HG03025 (cell line): ENCODE measurements around the gene PARG.
"Not testable (repeated sequence)": the region's sequence is repeated elsewhere in the genome, so short reads cannot be mapped to it uniquely, and the experiment has no call there.

Experiments used
- ATAC-seq: cut with Tn5 transposase; IDR thresholded peaks from one replicate; pipeline ENCODE4 v1.9.1; 2021; ENCODE audit warnings: mild to moderate bottlenecking, moderate library complexity; ENCODE audit not compliant: unreplicated experiment, low FRiP score

Gene PARG

GRCh38 chr10:49908290-49909080 lies 33.3 kb downstream of the PARG start:
- not testable (repeated sequence) for ATAC-seq

- ATAC-seq = not testable (repeated sequence)
These were observed 38.0 kb downstream of the PARG start for GRCh38 chr10:49903829-49904228.

- ATAC-seq = not testable (repeated sequence)
These were observed 41.4 kb downstream of the PARG start for GRCh38 chr10:49900406-49900805.

- not testable (repeated sequence) for ATAC-seq
These were observed 41.8 kb downstream of the PARG start for GRCh38 chr10:49899999-49900398.

- ATAC-seq = not testable (repeated sequence)
These were observed 51.8 kb downstream of the PARG start for GRCh38 chr10:49890025-49890424.

- not testable (repeated sequence) for ATAC-seq
These were observed 57.0 kb downstream of the PARG start for GRCh38 chr10:49884739-49885331.

- ATAC-seq = not testable (repeated sequence)
These were observed 58.0 kb downstream of the PARG start for GRCh38 chr10:49883852-49884251.

GRCh38 chr10:49882327-49882726 lies 59.5 kb downstream of the PARG start:
- ATAC-seq = not testable (repeated sequence)

GRCh38 chr10:49872740-49873139 lies 69.1 kb downstream of the PARG start:
- not testable (repeated sequence) for ATAC-seq

GRCh38 chr10:49871462-49871861 lies 70.4 kb downstream of the PARG start:
- ATAC-seq = not testable (repeated sequence)

- ATAC-seq = not testable (repeated sequence)
These were observed 81.9 kb downstream of the PARG start for GRCh38 chr10:49859933-49860332.

- ATAC-seq = not testable (repeated sequence)
These were observed 83.0 kb downstream of the PARG start for GRCh38 chr10:49858697-49859382.

GRCh38 chr10:49849520-49849919 lies 92.3 kb downstream of the PARG start:
- not testable (repeated sequence) for ATAC-seq

- ATAC-seq = no peak
These were observed 96.8 kb downstream of the PARG start for GRCh38 chr10:49844775-49845595.

GRCh38 chr10:49842333-49842628 lies 99.5 kb downstream of the PARG start:
- not testable (repeated sequence) for ATAC-seq

- ATAC-seq = no peak
These were observed 100.1 kb downstream of the PARG start for GRCh38 chr10:49841615-49842332.

- no peak for ATAC-seq
These were observed 104.1 kb downstream of the PARG start for GRCh38 chr10:49837685-49838084.

- no peak for ATAC-seq
These were observed 104.8 kb downstream of the PARG start for GRCh38 chr10:49837051-49837478.

GRCh38 chr10:49834976-49835375 lies 106.9 kb downstream of the PARG start:
- ATAC-seq = no peak

GRCh38 chr10:49834201-49834600 lies 107.6 kb downstream of the PARG start:
- ATAC-seq = no peak
